Prostate gland (tissue), 2 donors: ENCODE measurements around the gene B4GALT4. TPM values are rescaled to one million over a fixed set of nuclear protein-coding genes. Genes with fewer than 3 reads are reported as not detected.

ENCODE experiments used
- DNase-seq: peaks from one replicate; pipeline ENCODE4 v3.0.0-alpha.2; 2019; ENCODE audit warnings: low spot score
- H3K27ac ChIP-seq, 2 donors: fragments of 200-600 bp; sonication (generic); 2 replicates each; pipeline ENCODE4 v1.5.1; 2017 to 2019
- H3K27me3 ChIP-seq: fragments of 200-600 bp; sonication (generic); replicated peaks from 2 replicates; pipeline ENCODE4 v1.5.1; 2019; ENCODE audit not compliant: insufficient read depth
- H3K36me3 ChIP-seq, 2 donors: fragments of 200-600 bp; sonication (generic); 1 replicate in 1 of 2; 2 replicates in 1 of 2; pipeline versions ENCODE4 v1.5.1 to v1.8.1; 2017 to 2019
- H3K4me1 ChIP-seq: fragments of 200-600 bp; sonication (generic); replicated peaks from 2 replicates; pipeline ENCODE4 v1.5.1; 2019
- H3K4me3 ChIP-seq, 2 donors: fragments of 200-600 bp; sonication (generic); 2 replicates each; pipeline ENCODE4 v1.5.1; 2017 to 2019
- H3K9me3 ChIP-seq: fragments of 200-600 bp; sonication (generic); 2 replicates; pipeline ENCODE4 v1.5.1; 2017
- POLR2A ChIP-seq: fragments of 450-650 bp; IDR thresholded peaks from one replicate; pipeline ENCODE4 v1.6.1; 2016; ENCODE audit warnings: antibody characterized with exemption, mild to moderate bottlenecking
- POLR2AphosphoS5 ChIP-seq: sonication (generic); formaldehyde crosslinking; IDR thresholded peaks from one replicate; pipeline ENCODE4 v1.6.1; 2017; ENCODE audit warnings: antibody characterized with exemption
- WGBS: methylation state at CpG from one replicate; pipeline ENCODE4 v1.1.5; 2018; 5-methylcytosine and 5-hydroxymethylcytosine counted together
- intact Hi-C: fragments of 100-400 bp; cut with DNase I; formaldehyde crosslinking; loops from one replicate; pipeline ENCODE4 v1.14.2; 2022
- total RNA-seq, 2 donors: library from RNA; depleted of rRNA; stranded (reverse); fragments of >200 nt; gene quantifications; one replicate each; pipeline ENCODE4 v1.1.0, GENCODE V29; 2016
- TF ChIP-seq, protein P1 (sequence below), 4 experiments: fragments of 200-600 bp in 2 of 4; fragments of 450-650 bp in 2 of 4; sonication (generic) in 2 of 4; IDR thresholded peaks; 1 replicate in 3 of 4; 2 replicates in 1 of 4; pipeline ENCODE4 v1.5.1; 2016 to 2019; ENCODE audit warnings: antibody characterized with exemption in 4 of 4, mild to moderate bottlenecking in 2 of 4, moderate library complexity in 2 of 4

Gene B4GALT4
- total RNA-seq, 2 donors from 2014 or later: 12.8 to 19.0 TPM

DNA sequence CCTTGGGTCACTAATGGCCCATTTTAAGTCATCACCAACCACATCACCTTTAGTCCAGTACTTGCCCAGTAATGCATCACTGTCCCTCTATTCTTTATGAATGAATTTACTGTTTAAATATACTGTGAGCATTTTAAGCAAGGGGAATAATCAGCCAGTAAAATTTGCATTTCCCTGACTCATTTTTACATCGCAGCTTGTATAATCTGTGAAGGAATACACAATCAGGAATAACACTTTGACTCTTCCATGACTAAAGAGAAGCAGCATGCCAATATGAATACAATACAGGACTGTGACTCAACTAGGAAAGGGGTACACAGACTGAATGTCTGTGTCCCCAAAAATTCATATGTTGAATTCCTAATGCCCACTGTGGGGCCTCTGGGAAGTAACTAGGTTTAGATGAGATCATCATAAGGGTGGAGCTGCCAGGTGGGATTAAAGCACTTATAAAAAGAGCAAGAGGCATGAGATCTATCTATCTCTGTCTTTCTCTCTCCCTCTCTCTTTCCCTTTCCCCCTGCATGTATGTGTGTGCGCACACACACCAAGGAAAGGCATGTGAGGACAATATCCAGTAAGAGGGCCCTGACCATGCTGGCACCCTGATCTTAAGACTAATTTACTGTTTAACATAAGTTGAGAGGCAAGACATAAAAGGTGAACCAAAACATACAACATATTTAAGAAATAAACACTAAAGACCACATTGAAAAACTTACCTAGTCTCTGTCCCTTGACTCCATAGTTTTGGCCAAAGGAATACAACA is 12.1 kb downstream of the B4GALT4 start:
- H3K27me3 ChIP-seq: no peaks in the 10 kb centered on the region
- DNase-seq: no peak
- H3K4me3 ChIP-seq: no peak overlapping the region
- peaks cover 0 to 5% of the 10 kb centered on the region in 2 donors for H3K36me3 ChIP-seq
- TF ChIP-seq POLR2A (no peak), POLR2AphosphoS5 (no peak)
- TF ChIP-seq, protein P1, sequence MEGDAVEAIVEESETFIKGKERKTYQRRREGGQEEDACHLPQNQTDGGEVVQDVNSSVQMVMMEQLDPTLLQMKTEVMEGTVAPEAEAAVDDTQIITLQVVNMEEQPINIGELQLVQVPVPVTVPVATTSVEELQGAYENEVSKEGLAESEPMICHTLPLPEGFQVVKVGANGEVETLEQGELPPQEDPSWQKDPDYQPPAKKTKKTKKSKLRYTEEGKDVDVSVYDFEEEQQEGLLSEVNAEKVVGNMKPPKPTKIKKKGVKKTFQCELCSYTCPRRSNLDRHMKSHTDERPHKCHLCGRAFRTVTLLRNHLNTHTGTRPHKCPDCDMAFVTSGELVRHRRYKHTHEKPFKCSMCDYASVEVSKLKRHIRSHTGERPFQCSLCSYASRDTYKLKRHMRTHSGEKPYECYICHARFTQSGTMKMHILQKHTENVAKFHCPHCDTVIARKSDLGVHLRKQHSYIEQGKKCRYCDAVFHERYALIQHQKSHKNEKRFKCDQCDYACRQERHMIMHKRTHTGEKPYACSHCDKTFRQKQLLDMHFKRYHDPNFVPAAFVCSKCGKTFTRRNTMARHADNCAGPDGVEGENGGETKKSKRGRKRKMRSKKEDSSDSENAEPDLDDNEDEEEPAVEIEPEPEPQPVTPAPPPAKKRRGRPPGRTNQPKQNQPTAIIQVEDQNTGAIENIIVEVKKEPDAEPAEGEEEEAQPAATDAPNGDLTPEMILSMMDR (IDR thresholded peaks at IDR 0.05): no peak
- no peak overlapping the region for H3K27ac ChIP-seq
- 95% methylated on average over 2 of the region's 2 CpGs for WGBS
- intact Hi-C loops: no loop called here
- no peaks in the 10 kb centered on the region for H3K4me1 ChIP-seq
- no peaks in the 10 kb centered on the region for H3K9me3 ChIP-seq

DNA sequence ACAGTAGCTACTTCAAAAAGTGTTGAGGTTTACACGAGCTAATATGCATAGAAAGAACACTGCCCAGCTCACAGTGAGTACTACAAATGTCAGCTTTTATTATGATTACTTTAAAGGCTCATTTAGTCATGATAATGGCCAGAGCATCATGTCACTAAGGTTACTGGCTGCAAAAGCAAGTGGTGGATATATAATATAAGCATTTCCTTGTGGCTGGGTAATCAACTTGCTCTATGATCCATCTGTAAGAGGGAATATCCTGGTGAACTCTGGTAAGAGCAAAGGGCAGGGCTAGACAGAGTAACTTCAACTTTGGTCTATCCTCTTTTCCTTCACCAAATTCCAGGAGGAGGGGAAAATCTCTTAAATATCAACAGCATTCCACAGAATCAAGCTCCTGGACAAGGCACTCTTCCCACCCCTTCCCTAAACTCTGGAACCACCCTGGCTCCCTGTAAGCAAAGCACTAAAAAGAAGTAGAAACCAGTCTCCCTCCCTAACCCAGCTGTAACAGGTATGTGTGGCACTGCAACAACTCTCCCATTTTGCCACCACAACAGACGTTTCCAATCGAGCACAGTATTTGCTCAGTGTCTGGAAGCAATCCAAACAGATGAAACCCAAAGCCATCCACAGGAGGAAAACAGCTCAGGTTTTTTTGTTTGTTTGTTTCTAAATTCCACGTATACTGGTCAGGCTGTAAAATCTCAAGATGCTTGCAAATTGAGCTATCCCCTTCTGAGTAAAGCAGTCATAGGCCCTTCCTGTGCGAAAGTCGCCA is 13.4 kb downstream of the B4GALT4 start:
- 56% methylated on average over 6 of the region's 6 CpGs for WGBS
- Histone ChIP-seq H3K36me3 (peaks cover 0 to 5% of the 10 kb centered on the region in 2 donors), H3K27ac (no peak overlapping the region), H3K9me3 (no peaks in the 10 kb centered on the region), H3K4me3 (no peak overlapping the region), H3K27me3 (no peaks in the 10 kb centered on the region), H3K4me1 (no peaks in the 10 kb centered on the region)
- intact Hi-C loops: no loop called here
- no peak for DNase-seq
- TF ChIP-seq, protein P1 (IDR thresholded peaks at IDR 0.05): no peak
- TF ChIP-seq POLR2AphosphoS5: no peak
- TF ChIP-seq POLR2A: no peak

DNA sequence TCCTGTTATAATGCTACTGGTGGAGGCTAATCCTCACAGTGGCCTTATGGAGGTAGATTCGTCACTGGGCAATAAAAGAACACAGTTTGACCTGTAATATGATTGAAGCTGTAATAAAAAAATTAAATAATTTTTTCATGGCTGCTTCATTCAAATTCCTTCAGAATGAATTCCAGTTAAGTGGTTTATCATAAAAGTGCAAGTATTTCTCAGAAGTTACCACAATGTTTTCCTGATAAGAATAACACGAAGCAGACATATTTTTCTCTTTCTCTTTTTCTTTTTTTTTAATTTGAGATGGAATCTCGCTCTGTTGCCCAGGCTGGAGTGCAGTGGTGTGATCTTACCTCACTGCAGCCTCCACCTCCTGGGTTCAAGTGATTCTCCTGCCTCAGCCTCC is 15.6 kb downstream of the B4GALT4 start:
- TF ChIP-seq, protein P1 (IDR thresholded peaks at IDR 0.05): no peak
- TF ChIP-seq POLR2A (no peak), POLR2AphosphoS5 (no peak)
- no peak overlapping the region for H3K4me3 ChIP-seq
- 93% methylated on average over 3 of the region's 3 CpGs for WGBS
- H3K27ac ChIP-seq: no peak overlapping the region
- no peaks in the 10 kb centered on the region for H3K27me3 ChIP-seq
- peaks cover 2% of the 10 kb centered on the region for H3K4me1 ChIP-seq
- no peak for DNase-seq
- H3K9me3 ChIP-seq: no peaks in the 10 kb centered on the region
- H3K36me3 ChIP-seq: peaks cover 0 to 5% of the 10 kb centered on the region in 2 donors
- intact Hi-C loops: no loop called here

DNA sequence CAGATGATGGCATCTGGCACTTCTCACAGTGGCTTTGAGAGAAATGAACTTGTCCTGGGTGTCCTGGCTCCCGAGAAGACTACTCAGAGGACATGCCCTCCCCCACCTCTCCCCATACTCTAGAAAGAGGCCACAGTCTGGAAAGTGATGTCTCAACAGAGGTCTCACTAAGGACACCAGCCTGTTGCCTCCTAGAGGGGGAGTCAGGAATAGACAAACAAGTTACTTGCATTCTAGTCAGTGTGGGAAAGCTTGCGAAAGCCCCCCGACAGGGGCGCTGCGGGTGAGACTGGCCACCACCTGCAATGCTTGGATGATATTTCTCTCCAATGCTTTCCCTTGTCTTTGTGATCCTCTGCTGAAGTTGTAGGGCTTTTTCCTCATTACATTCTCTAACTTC is 17.2 kb downstream of the B4GALT4 start:
- no peaks in the 10 kb centered on the region for H3K9me3 ChIP-seq
- H3K27me3 ChIP-seq: no peaks in the 10 kb centered on the region
- H3K4me3 ChIP-seq: no peak overlapping the region
- TF ChIP-seq POLR2A (no peak), POLR2AphosphoS5 (no peak)
- TF ChIP-seq, protein P1 (IDR thresholded peaks at IDR 0.05): no peak
- H3K36me3 ChIP-seq: no peaks in the 10 kb centered on the region
- intact Hi-C loops: no loop called here
- no peak overlapping the region for H3K27ac ChIP-seq
- no peak for DNase-seq
- whole genome bisulfite sequencing: 93% methylated on average over 5 of the region's 5 CpGs
- H3K4me1 ChIP-seq: peaks cover 4% of the 10 kb centered on the region
